ENCODE results near the gene ARHGEF25.
"Not testable (repeated sequence)": the region's sequence is repeated elsewhere in the genome, so short reads cannot be mapped to it uniquely, and the experiment has no call there.

Gene ARHGEF25

DNA sequence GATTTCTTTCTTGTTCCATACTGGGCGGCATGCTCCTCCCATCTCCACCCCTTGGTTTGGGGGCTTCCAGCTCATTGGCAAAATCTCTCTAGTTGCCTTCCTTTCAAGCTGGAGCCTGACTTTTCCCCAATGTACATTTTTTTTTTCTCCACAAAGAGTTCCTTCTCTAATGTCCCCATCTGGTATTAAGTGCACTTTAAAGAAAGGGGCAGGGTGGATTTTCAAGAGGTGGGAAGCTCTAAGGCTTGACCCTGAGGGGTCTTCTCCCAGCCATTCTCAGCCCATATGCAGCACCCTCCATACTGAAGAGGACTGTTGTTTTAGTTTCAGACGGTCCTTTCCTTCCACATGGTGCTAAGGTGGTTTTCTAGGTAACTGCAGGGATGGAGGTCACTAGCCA, 26.1 kb upstream of the ARHGEF25 start:
- no peak for DNase-seq (ENCODE audit: low spot score)

DNA sequence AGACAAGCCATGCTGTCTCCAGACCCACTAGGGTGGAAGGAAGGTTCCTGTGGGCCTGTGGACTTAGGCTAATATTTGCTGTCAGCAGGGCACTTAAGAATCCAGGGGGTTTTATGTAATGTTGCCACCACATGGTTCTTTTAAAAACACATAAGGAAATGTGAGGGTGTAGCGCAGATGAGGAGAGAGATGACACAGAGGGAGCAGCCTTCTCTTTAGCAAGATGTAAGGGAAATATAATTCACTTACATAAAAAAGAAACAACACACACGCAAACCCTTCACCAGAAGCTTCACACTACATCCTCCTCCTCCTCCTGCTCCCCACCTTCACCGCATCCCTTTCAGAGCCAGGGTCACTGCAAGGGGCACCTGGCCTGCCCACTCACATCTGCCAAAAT, 25.1 kb upstream of the ARHGEF25 start:
- no peak for DNase-seq (ENCODE audit: low spot score)

DNA sequence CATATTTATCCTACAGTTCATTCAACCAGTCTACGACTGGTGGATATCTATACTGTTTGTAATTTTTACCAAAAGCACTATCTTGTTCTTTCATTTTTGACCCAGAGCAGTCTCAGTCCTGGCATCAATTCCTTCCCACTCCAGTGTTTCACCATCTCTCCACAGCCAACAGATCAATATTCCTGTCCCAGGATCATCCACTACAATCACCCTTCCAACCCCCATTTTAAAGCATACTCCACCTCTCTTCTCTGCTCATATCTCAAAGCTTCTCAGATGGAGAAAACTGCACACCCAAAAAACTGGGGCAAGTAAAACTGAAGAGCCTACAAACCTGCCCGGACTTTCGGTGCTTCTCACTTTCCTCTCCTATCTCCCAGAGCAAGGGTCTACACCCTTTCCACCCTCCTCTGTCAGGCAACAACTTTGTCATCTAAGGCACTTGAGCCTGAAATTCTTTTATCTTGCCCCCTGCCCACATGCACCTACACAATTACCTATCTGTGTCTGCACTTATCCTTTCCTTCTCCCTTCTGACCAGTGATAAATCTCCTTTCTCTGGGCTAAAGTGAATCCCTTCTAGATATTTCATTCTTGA, 24.3 kb upstream of the ARHGEF25 start:
- no peak for DNase-seq (ENCODE audit: low spot score)

DNA sequence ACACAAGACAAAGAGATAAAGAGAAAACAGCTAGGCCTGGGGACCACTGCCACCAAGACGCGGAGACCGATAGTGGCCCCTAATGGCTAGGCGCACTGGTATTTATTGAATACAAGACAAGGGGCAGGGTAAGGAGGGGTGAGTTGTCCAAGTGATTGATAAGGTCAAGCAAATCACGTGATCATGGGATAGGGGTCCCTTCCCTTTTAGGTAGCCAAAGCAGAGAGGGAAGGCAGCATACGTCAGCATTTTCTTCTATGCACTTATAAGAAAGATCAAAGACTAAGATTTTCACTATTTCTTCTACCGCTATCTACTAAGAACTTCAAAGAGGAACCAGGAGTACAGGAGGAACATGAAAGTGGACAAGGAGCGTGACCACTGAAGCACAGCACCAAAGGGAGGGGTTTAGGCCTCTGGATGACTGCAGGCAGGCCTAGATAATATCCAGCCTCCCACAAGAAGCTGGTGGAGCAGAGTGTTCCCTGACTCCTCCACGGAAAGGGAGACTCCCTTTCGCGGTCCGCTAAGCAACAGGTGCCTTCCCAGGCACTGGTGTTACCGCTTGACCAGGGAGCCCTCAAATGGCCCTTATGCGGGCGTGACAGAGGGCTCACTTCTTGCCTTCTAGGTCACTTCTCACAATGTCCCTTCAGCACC, 22.2 kb upstream of the ARHGEF25 start:
- DNase-seq (ENCODE audit: low spot score) = not testable (repeated sequence)

DNA sequence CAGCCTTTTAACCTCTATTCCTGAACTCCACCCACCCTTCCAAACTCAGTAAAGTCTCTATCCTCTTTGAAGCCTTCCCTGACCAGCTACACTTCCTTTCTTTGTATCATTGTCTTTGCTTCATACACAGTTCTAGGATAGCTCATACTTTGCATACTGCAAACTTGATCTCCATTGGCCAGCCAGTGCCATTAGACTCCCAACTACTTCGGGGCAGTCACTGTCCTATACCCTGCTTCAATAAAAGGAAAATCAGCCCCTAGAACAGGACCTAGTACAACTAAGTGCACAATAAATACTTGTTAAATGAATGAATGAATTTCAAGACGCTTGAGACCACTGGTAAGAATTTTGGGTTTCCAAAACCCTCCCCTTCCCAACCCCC, 20.8 kb upstream of the ARHGEF25 start:
- DNase-seq (ENCODE audit: low spot score) = no peak

DNA sequence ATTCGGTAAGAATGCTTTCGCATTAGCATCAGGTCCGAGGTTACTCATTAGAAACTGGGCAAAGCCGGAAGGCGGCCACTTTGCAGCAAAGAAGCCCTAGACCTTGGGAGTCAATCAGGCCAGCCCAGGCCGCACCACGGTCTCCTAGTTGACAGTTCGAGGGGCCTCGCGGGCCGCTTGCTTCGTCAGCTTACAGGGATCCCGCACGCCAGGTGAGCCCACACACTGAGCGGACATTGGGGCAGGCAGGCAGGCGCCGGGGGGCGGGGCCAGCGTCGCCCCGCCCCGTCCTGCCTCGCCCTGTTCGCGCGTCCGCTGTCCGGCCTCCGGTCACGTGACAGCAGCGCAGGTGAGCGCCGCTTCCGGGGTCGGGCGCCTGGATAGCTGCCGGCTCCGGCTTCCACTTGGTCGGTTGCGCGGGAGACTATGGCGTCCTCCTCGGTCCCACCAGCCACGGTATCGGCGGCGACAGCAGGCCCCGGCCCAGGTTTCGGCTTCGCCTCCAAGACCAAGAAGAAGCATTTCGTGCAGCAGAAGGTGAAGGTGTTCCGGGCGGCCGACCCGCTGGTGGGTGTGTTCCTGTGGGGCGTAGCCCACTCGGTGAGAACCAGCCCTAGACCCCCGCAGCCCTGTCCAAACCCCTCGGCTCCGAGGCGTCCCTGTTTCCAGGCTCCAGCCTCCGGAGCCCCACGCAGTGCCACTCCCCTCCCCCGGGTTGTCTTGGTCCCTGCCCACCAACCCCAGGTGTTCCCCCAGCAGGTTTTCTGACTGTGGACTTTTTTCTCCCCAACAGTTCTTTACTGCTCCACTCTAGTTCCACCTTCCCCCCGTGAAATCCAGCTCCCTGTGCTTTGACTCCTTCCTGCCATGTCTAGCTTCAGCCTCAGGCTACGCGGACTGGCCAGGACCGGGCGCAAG, 20.1 kb upstream of the ARHGEF25 start, which contains the start of gene PIP4K2C:
Gene PIP4K2C (plus strand): TSS at position 329 of the 918 bp plus-strand sequence. CDS start 98 bp downstream, at position 427.
- DNase-seq (ENCODE audit: low spot score) = peak; percentile 92

DNA sequence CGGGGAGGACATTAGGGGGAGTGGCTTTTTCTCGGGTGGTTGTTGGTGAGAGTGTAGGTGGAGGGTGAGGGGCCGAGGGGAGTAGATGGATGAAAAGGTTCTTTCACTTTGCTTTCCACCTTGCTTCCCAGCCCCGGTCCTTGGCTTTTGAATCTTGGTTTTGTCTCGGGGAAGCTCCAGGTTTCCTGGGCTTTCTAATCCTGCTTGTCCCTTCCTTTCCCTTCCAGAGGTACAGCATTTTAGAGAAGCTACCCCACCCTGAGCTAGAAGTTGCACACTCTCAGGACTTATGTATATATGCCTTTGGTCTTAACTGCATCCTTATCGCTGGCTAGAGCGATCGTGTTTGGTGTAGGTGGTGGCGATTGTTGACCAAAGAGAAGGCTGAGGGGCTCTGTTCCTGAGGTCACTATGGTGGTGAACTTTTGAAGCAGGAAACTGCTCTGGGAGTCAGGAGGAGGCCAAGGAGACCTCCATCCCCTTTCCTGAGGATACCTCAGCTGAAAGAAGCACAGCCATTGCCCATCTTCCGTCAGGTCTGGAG, 19.4 kb upstream of the ARHGEF25 start:
- DNase-seq (ENCODE audit: low spot score) = no peak

DNA sequence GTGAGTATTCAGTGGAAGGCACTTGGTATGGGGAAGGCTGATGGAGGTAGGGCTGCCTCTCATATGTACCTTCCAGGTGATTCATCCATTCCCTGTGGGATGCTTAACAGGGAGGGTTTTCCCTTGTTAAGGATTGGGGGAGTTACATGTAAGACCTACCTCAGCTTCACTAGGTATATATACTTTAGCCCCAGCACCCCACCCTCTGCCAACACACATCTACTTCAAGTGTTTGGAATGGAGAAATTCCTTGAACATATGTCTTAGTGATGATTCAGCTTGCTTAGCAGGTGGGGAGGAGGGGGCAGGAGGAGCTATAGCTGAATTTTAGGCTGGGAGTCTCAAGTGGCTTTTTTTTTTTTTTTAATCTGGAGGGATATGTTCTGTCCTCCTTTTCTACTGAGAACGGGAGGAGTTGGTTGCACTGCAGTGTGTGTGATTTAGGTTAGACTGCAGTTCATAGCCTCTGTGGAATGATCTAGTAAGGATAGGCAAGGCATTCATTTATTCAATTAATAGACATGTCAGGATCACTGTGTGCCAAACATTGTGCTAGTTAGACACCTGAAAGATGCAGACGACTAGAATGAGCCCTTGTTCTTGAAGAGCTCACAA, 18.6 kb upstream of the ARHGEF25 start:
- no peak for DNase-seq (ENCODE audit: low spot score)

DNA sequence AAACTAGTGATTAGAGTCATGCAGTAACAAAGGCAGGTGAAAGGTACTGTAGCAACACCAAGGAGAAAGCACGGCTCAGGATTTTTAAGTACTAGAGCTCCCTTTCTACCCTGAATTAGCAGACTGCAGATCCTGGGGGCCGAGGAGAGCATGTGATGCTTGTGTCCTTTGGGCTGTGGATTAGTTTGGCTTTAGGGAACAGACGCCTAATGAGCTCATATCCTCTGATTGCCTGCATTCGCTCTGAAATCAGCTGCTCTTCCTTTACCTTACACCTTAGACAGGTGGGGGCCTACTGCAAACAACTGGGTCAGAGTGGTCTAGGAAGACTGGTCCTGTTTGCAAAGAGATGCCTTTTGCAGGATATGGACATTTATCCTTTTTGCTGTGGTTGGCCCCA, 18.0 kb upstream of the ARHGEF25 start:
- DNase-seq (ENCODE audit: low spot score) = no peak

DNA sequence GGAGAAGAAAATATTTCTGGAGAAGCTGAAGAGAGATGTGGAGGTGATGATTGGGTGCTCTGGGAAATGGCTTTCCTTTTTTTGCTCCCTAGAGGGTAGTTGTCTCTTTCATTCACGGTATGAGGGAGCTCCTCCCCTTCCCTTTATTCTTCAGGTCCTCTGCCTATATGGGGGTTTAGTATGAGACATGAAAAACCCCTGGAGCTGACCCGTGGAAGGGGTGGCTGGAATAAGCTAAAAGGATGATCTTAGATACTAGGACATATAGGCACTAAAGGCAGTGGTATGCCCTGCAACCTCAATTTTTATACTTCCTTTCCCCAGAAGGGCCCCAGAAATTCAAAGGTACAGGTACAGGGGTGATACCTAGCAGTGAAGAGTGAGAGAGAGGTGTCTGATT, 10.8 kb upstream of the ARHGEF25 start:
- DNase-seq (ENCODE audit: low spot score) = no peak

DNA sequence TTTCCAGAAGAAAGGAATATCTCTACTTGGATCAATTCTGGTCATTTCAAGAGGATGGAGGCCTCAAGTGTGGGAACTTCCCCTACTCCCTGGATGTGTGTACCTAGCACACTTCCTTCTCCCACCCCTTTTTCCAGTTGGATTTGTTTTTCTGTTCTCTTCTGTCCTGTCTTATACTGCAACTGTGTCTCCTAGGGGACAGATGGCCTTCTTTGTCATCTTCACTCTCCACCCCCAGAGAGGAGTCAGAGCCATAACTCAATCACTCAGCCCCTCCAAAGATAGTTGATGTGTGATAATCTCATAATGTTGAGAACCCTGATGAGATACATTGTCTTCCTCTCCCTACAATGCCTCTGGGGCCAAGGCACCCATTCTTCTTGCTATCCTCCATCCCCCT, 8.7 kb upstream of the ARHGEF25 start:
- DNase-seq (ENCODE audit: low spot score) = no peak

DNA sequence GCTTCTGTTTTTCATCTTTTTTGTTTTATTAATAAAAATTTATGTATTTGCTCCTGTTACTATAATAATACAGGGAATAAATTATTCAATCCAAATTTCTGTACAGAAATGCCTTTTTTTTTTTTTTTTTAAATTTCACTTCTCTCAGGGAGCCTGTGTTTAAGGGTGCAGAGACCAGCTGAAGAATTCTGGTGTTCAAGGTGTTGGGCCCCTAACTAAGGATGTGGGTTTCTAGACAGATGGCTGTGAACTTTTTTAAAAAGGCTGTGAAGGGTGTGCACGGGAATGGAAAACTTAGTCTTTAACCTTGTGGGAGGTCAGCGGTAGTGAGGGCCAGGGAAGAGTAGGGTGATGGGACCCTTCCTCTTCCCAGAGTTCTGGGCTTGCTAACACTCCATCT, 7.9 kb upstream of the ARHGEF25 start:
- DNase-seq (ENCODE audit: low spot score) = no peak

DNA sequence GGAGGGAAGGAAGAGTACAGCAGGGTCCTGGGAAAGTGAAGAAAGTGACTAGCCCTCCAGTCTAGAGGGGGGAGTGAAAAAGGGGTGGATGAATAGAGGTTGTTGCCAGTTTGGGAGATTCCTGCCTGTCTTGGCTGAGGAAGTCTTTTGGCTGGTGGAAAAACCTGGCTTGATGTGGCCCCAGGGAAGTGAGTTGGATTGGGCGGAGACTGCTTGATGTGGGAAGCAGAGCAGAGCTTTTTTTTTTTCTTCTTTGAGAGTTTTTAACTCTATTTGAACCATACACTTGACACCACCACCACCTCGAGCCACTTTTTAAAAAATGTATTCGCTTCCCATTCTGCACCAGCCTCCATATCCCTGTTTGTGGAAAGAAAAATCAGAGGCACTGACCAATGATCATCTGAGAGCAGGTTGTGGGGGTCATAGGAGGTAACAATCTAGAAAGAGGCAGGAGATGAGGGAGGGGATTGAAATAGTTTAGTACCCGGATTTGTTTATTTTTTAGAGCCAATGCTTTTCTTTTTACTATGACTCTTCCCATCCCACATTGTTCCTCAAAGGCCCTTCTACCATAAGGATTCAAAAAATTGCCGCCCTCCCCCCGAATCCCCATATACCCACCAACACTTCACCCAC, 7.3 kb upstream of the ARHGEF25 start:
- DNase-seq (ENCODE audit: low spot score) = no peak

DNA sequence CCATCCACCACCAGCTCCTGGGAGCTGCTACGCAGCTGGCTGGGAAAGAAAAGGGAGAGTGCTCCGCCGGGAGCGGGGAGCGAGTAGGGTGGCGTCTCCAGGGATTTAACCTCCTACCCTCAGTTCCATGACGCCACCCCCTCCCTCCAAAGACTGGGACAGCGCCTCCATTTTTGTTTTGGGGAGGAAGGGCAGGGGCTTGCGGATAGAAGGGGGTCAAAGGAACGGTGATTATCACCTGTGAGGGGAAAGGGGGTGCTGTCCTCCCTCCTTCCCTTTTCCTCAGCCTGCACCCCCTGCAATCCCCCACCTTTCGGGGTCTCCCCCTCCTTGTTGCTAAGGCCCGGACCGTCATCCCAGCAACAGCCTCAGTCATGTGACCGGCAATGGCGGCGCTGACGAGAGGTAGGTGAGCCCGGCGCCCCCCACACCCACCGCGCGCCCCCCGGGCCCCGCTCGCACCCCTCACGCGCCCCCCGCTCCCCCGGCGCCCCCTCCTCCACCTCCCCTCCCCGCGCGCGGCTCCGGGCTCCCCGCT, 6.7 kb upstream of the ARHGEF25 start, which contains the start of gene DTX3:
Gene DTX3 (plus strand): TSS at position 371 of the 538 bp plus-strand sequence. CDS start 1,694 bp downstream, outside the sequence.
- DNase-seq (ENCODE audit: low spot score) = peak; percentile 77

DNA sequence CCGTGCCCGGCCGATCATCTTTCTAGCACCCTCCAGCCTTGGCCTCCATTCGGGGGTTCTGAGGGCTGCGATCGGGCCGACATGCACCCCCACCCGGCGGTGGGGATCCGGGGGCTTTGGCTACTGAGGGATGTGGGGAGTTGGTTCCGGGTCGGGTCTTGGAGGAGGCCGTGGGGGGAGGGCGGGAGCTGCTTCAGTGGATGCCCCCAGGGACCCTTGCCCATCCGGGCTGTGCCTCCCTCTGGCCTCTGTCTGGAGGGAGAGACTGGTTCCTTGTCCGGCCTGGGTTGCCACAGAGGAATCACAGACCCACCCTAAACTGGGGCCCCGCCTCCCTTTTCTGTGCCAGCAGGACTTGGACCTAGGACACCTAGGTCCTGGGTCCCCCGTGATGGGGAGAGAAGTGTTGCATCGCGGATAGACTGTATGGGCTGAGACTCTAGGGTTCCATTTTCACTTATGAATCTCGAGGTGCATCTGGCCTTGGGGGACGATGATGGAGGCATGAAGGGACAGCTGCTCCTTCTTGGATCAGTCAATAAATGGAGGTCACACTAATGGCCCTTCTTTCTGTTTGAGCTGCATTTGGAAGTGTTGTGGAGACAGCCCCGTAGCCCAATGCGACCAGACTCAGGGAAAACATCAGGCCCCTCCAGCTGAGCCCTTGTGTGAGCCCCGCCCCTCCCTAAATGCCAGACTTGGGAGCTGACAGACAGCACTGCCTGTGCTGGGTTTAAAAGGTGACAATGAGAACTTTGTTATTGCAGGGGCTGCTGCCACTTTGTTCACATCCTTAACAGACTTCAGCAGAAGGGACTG, 6.0 kb upstream of the ARHGEF25 start:
- DNase-seq (ENCODE audit: low spot score) = no peak

DNA sequence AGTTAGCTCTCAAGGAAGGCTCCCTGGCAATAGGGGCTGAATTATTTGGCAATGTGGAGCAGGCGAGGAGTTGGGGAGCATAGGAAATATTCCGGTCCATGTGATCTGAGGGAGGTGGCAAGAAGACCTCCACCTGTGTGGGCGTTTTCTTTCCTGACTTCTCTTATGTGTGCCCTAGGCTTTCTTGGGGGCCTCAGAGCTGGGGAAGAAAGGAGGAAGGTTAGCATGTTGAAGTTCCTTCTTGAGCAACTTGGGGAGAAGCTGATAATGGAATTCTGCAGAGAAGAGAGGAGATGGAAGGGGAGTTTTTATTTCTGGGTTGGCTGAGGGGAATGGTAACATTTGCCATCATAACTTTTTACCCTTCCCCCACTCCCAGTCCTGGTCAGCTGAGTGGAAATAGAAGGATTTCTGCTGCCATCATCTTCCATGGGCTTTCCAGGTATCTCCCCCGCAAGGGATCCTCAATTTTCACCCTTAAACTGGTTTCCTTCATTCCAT, 5.4 kb upstream of the ARHGEF25 start:
- no peak for DNase-seq (ENCODE audit: low spot score)

DNA sequence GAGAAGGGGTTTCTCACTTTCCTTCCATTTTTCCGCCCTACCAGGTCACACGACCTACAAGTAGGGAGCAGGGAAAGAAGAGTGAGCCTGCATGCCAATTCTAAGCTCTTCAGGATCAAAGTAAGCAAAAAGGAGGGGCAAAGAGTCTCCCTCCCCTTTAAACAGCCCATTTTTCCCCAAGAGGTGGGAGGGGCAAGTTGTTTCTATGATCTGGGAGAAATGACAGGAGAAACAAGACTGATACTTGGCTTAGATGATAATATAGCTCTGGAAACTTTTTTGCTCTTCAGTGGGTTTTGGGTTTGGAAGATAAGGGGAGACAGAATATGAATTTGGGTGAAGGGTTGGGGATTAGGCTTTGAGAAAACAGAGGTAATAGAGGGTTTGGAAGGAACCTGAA, 4.8 kb upstream of the ARHGEF25 start:
- DNase-seq (ENCODE audit: low spot score) = no peak

DNA sequence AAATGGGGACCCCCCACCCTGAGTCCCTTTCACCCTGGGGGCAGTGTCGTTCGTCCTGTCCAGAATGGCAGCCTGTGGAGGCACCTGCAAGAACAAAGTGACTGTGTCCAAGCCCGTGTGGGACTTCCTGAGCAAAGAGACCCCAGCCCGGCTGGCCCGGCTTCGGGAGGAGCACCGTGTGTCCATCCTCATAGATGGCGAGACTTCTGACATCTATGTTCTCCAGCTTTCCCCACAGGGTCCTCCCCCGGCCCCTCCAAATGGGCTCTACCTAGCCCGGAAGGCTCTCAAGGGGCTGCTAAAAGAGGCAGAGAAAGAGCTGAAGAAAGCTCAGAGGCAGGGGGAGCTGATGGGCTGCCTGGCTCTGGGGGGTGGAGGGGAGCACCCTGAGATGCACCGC, 4.4 kb upstream of the ARHGEF25 start:
- DNase-seq (ENCODE audit: low spot score) = no peak

DNA sequence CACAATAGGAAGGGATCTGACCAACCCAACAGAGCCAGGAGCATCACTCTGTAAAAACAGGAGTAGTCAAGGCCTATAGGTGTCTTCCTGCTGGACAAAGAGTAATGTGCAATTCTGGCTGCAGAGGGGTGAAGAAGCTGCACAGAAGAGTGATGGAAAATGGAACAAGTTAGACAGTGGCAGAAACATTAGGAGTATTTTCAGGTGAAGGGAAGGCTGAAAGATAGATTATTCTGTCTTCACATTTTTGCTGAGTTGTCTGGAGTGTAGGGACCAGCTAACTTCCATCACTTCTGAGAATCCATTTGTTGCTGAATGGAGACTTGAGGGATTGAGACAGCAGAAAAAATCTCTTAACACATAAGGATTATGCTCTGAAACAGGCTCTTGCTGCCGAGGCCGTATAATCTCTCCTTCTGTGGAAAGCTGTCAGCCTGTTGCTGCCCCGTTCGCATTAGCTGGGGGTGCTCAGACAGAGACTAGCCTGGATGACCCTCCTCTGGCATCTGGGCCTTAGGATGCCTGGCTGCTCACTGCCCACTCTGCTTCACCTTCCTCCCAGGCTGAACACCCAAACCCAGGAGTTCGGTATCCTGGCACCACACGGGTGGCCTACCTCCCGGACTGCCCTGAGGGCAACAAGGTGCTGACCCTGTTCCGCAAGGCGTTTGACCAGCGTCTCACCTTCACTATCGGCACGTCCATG, 3.1 kb upstream of the ARHGEF25 start:
- DNase-seq (ENCODE audit: low spot score) = peak; percentile 64

Data from D341Med (cell line).